RWPE2 (cell line): ENCODE measurements around the gene LRP2.
"Not testable (repeated sequence)": the region's sequence is repeated elsewhere in the genome, so short reads cannot be mapped to it uniquely, and the experiment has no call there.

ENCODE experiments used
- ATAC-seq: fragments of 200-7000 bp; cut with Tn5 transposase; 3 replicates; pipeline ENCODE4 v1.9.1; 2021; ENCODE audit warnings: low read depth
- DNase-seq: peaks from one replicate; pipeline ENCODE4 v3.0.0-alpha.2; 2020; ENCODE audit warnings: low spot score
- H3K27ac ChIP-seq: fragments of 450-650 bp; 2 replicates; pipeline ENCODE4 v1.5.1; 2017; ENCODE audit warnings: mild to moderate bottlenecking; ENCODE audit not compliant: poor library complexity, severe bottlenecking
- H3K27me3 ChIP-seq: fragments of 250-450 bp; sonication (Bioruptor Pico); 2 replicates; pipeline ENCODE4 v1.5.1; 2021; ENCODE audit warnings: mild to moderate bottlenecking, moderate library complexity; ENCODE audit not compliant: insufficient read depth, poor library complexity, severe bottlenecking
- H3K36me3 ChIP-seq: fragments of 250-450 bp; sonication (Bioruptor Pico); 2 replicates; pipeline ENCODE4 v1.5.1; 2020; ENCODE audit warnings: low read depth, mild to moderate bottlenecking, moderate library complexity
- H3K4me1 ChIP-seq: fragments of 250-450 bp; sonication (Bioruptor Pico); 2 replicates; pipeline ENCODE4 v1.5.1; 2021; ENCODE audit warnings: mild to moderate bottlenecking, moderate library complexity; ENCODE audit not compliant: insufficient read depth, poor library complexity, severe bottlenecking
- H3K4me3 ChIP-seq: fragments of 250-450 bp; sonication (Bioruptor Pico); 2 replicates; pipeline ENCODE4 v1.5.1; 2021; ENCODE audit warnings: mild to moderate bottlenecking, moderate library complexity; ENCODE audit not compliant: severe bottlenecking
- H3K9me3 ChIP-seq: fragments of 250-450 bp; sonication (Bioruptor Pico); 2 replicates; pipeline ENCODE4 v1.5.1; 2021; ENCODE audit warnings: mild to moderate bottlenecking, moderate library complexity; ENCODE audit not compliant: severe bottlenecking
- TF ChIP-seq, protein P1 (sequence below): fragments of 450-650 bp; IDR thresholded peaks from one replicate; pipeline ENCODE4 v1.5.1; 2017; ENCODE audit warnings: mild to moderate bottlenecking, moderate library complexity; ENCODE audit not compliant: poor library complexity, severe bottlenecking

LRP2 gene

DNA sequence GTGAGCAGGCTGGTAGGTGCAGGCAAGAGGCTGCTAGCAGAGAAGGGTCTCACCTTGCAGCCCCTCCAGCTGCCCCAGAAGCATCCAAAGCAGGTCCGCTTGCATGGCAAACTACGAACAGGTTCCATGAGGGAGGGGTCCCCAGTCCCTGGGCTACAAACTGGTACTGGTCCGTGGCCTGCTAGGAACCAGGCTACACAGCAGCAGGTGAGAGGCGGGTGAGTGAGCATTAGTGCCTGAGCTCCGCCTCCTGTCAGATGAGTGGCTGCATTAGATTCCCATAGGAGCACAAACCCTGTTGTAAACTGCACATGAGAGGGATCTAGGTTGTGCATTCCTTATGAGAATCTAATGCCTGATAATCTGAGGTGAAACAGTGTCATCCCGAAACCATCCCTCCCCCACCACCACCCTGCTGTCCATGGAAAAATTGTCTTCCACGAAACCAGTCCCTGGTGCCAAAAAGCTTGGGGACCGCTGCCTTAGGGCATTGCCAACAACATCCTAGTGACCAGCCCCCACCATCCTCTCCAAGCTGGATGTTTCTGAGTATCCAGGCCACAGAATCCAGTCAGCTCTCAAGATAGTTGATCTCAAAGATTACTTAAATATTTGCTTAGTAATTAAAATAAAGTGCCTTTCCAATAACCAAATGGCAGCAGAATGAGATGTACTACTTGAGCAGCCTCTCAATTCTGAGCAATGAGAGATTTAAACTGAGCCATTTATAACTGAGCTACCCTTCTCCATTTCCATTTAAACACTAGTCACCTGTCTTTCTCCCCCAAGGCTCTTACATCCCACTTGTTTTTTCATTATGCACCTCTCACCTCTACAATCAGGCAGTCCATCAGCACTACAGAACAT, 32.4 kb downstream of the LRP2 start:
- DNase-seq (no peak), ATAC-seq (no peak)
- H3K4me3 ChIP-seq: no peak overlapping the region
- H3K27me3 ChIP-seq: peaks cover 2% of the 10 kb centered on the region
- no peaks in the 10 kb centered on the region for H3K36me3 ChIP-seq
- no peak overlapping the region for H3K27ac ChIP-seq
- no peaks in the 10 kb centered on the region for H3K4me1 ChIP-seq
- H3K9me3 ChIP-seq: no peaks in the 10 kb centered on the region
- TF ChIP-seq, protein P1, sequence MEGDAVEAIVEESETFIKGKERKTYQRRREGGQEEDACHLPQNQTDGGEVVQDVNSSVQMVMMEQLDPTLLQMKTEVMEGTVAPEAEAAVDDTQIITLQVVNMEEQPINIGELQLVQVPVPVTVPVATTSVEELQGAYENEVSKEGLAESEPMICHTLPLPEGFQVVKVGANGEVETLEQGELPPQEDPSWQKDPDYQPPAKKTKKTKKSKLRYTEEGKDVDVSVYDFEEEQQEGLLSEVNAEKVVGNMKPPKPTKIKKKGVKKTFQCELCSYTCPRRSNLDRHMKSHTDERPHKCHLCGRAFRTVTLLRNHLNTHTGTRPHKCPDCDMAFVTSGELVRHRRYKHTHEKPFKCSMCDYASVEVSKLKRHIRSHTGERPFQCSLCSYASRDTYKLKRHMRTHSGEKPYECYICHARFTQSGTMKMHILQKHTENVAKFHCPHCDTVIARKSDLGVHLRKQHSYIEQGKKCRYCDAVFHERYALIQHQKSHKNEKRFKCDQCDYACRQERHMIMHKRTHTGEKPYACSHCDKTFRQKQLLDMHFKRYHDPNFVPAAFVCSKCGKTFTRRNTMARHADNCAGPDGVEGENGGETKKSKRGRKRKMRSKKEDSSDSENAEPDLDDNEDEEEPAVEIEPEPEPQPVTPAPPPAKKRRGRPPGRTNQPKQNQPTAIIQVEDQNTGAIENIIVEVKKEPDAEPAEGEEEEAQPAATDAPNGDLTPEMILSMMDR: no peak

DNA sequence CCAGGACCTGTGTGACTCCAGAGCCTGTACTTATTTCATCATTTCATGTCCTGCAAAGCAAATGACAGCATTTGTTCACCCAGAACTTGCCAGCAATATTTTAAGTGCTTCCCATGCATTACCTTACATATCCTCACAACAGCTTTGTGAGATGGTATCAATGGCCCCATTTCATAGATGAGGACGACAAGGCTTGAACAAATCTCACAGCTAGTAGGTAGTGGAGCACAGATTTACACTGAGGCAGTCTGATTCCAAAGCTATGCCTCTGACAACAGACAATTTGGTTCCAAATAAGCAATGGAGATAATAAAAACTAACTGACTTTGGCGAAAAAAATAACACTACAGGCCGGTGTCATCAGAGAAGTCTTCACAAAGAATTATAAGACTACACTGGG, 33.5 kb downstream of the LRP2 start:
- no peaks in the 10 kb centered on the region for H3K36me3 ChIP-seq
- ATAC-seq (no peak), DNase-seq (no peak)
- peaks cover 7% of the 10 kb centered on the region for H3K27me3 ChIP-seq
- H3K4me3 ChIP-seq: no peak overlapping the region
- H3K4me1 ChIP-seq: no peaks in the 10 kb centered on the region
- TF ChIP-seq, protein P1: no peak
- no peaks in the 10 kb centered on the region for H3K9me3 ChIP-seq
- H3K27ac ChIP-seq: no peak overlapping the region

DNA sequence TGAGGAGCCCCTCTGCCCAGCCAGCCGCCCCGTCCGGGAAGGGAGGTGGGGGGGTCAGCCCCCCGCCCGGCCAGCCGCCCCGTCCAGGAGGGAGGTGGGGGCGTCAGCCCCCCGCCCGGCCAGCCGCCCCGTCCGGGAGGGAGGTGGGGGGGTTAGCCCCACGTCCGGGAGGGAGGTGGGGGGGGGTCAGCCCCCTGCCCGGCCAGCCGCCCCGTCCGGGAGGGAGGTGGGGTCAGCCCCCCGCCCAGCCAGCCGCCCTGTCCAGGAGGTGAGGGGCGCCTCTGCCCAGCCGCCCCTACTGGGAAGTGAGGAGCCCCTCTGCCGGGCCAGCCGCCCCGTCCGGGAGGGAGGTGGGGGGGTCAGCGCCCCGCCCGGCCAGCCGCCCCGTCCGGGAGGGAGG, 34.5 kb downstream of the LRP2 start:
- H3K36me3 ChIP-seq, DNase-seq, H3K9me3 ChIP-seq, H3K4me1 ChIP-seq, ATAC-seq, H3K4me3 ChIP-seq, H3K27ac ChIP-seq: not testable (repeated sequence)
- H3K27me3 ChIP-seq: peaks cover 17% of the 10 kb centered on the region

DNA sequence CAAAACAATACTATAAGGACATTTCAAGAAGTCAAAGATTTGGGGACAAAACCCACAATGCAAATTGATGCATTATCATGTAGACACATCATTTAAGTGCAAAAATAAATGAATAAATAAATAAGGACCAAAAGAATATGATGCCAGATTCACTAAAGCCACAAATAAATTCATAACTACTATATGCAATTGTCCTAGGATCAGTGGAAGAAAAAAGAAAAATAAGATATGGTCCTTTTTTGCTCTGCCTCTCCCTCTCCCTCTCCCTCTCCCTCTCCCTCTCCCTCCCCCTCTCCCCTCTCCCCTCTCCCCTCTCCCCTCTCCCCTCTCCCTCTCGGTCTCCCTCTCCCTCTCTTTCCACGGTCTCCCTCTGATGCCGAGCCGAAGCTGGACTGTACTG, 36.4 kb downstream of the LRP2 start:
- not testable (repeated sequence) for H3K36me3 ChIP-seq, H3K27ac ChIP-seq, ATAC-seq, H3K4me3 ChIP-seq, H3K4me1 ChIP-seq, DNase-seq, H3K9me3 ChIP-seq
- peaks cover 24% of the 10 kb centered on the region for H3K27me3 ChIP-seq

DNA sequence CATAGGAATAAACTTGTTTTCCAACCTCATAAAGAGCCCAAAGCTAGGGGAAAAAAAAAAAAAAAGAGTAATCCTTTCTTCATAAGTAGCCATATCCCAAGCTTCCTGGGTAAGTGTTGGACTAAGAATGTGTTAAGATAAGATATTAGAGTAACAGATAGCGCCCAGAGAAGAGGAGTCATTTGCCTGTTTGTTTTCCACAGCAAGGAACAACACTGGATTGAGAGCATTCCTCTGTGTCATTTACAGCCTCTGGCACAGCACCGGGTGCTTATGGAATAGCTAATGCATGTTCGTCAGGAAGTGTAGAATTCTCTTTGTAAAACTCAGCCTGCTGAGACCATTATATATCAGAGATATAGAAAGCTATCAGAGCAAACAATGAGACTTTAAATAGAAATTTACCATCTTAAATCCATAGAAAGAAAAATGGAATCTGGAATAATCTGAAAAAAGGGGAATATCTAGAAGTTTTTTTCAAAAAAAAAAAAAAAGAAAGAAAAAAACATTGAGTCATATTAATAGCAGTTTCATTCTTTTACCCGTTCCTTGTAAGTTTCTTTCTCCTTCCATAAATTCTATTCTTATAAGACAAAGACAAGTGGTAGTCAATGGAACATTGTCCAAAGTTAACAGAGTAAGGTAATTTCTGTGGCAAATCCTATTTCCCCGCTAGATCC, 37.6 kb downstream of the LRP2 start:
- TF ChIP-seq, protein P1: no peak
- no peaks in the 10 kb centered on the region for H3K9me3 ChIP-seq
- H3K27ac ChIP-seq: no peak overlapping the region
- no peaks in the 10 kb centered on the region for H3K36me3 ChIP-seq
- H3K4me1 ChIP-seq: no peaks in the 10 kb centered on the region
- H3K4me3 ChIP-seq: no peak overlapping the region
- no peak for DNase-seq
- H3K27me3 ChIP-seq: peaks cover 24% of the 10 kb centered on the region
- ATAC-seq: peak; percentile 25; the same call in 1 of the 3 replicates
